Esophagus muscularis mucosa (tissue), 3 donors: ENCODE measurements around the gene CCNJL.
"Not testable (repeated sequence)": the region's sequence is repeated elsewhere in the genome, so short reads cannot be mapped to it uniquely, and the experiment has no call there.

Source experiments
- CTCF ChIP-seq, 3 experiments: fragments of 200-600 bp in 2 of 3; fragments of 450-650 bp in 1 of 3; sonication (generic) in 2 of 3; IDR thresholded peaks; one replicate each; pipeline ENCODE4 v1.5.1; 2017 to 2019; ENCODE audit warnings: antibody characterized with exemption in 3 of 3, mild to moderate bottlenecking in 2 of 3, moderate library complexity in 1 of 3
- POLR2A ChIP-seq: fragments of 450-650 bp; IDR thresholded peaks from one replicate; pipeline ENCODE4 v1.6.1; 2017; ENCODE audit warnings: antibody characterized with exemption, moderate library complexity, mild to moderate bottlenecking, low read depth
- POLR2AphosphoS5 ChIP-seq, 2 donors: sonication (generic); formaldehyde crosslinking; IDR thresholded peaks; one replicate each; pipeline ENCODE4 v1.6.1; 2017; ENCODE audit warnings: antibody characterized with exemption in 2 of 2

DNA sequence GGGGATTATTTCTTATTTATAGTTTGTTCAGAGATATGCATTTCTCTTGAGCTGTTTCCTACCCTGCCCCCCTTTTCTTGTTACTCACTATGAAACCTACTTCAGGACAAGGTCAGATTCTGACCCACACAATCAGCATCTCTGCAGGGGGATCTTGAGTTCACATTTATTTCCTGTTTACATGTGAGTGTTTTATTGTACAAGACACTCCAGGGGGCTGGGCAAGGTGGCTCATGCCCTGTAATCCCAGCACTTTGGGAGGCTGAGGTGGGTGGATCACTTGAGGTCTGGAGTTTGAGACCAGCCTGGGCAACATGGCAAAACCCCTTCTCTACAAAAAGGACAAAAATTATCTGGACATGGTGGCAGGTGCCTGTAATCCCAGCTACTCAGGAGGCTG, 28.1 kb upstream of the CCNJL start:
- TF ChIP-seq CTCF (IDR thresholded peaks at IDR 0.05); POLR2A; POLR2AphosphoS5 (IDR thresholded peaks at IDR 0.05): not testable (repeated sequence)
